Pons (tissue), 1 donor: ENCODE results near the gene PGAM5.
"Not testable (repeated sequence)": the region's sequence is repeated elsewhere in the genome, so short reads cannot be mapped to it uniquely, and the experiment has no call there.

ENCODE experiments used
- DNase-seq: peaks from one replicate; pipeline ENCODE4 v3.0.0-alpha.2; 2016; ENCODE audit warnings: low spot score

PGAM5 gene

GRCh38 chr12:132689227-132689626, 21.4 kb upstream of the PGAM5 start:
- DNase-seq = no peak

GRCh38 chr12:132690112-132690511, 20.5 kb upstream of the PGAM5 start:
- no peak for DNase-seq

GRCh38 chr12:132692030-132692429, 18.6 kb upstream of the PGAM5 start:
- not testable (repeated sequence) for DNase-seq

- DNase-seq = not testable (repeated sequence)
These were observed 15.8 kb upstream of the PGAM5 start for GRCh38 chr12:132694888-132695287.

GRCh38 chr12:132695431-132695830, 15.2 kb upstream of the PGAM5 start:
- DNase-seq = no peak

GRCh38 chr12:132698341-132698740, 12.3 kb upstream of the PGAM5 start:
- DNase-seq = no peak

GRCh38 chr12:132700212-132700822, 10.3 kb upstream of the PGAM5 start:
- DNase-seq = no peak

- DNase-seq = no peak
These were observed 8.0 kb upstream of the PGAM5 start for GRCh38 chr12:132702640-132703039.

GRCh38 chr12:132703641-132704040, 7.0 kb upstream of the PGAM5 start:
- no peak for DNase-seq

GRCh38 chr12:132707241-132707640, 3.4 kb upstream of the PGAM5 start:
- DNase-seq = no peak

GRCh38 chr12:132708150-132708549, 2.5 kb upstream of the PGAM5 start:
- no peak for DNase-seq

GRCh38 chr12:132710043-132710404, 618 bp upstream of the PGAM5 start:
- no peak for DNase-seq

GRCh38 chr12:132711080-132711843, 620 bp downstream of the PGAM5 start:
- DNase-seq = no peak

- DNase-seq = no peak
These were observed 2.5 kb downstream of the PGAM5 start for GRCh38 chr12:132713123-132713522.

GRCh38 chr12:132715874-132716273, 5.2 kb downstream of the PGAM5 start:
- no peak for DNase-seq

- DNase-seq = no peak
These were observed 5.7 kb downstream of the PGAM5 start for GRCh38 chr12:132716356-132716755.

GRCh38 chr12:132717011-132717410, 6.4 kb downstream of the PGAM5 start:
- DNase-seq = no peak

GRCh38 chr12:132717531-132718387, 7.1 kb downstream of the PGAM5 start:
- DNase-seq = no peak

GRCh38 chr12:132718644-132719043, 8.0 kb downstream of the PGAM5 start:
- no peak for DNase-seq

GRCh38 chr12:132719141-132719953, 8.7 kb downstream of the PGAM5 start:
- DNase-seq = no peak

- DNase-seq = no peak
These were observed 9.3 kb downstream of the PGAM5 start for GRCh38 chr12:132719954-132720324.
